Thyroid gland (tissue), 4 donors: ENCODE data around the gene FUOM. TPM values are rescaled to one million over a fixed set of nuclear protein-coding genes. Genes with fewer than 3 reads are reported as not detected.
A peak's percentile ranks its signal among the peaks of the same experiment; 100 is the strongest.

Experiments used
- DNase-seq, 2 donors: peaks; one replicate each; pipeline ENCODE4 v3.0.0-alpha.2; 2019
- H3K27ac ChIP-seq, 3 donors: fragments of 200-600 bp; sonication (generic); 1 replicate in 2 of 3; 2 replicates in 1 of 3; pipeline ENCODE4 v1.5.1; 2016 to 2019; ENCODE audit warnings: mild to moderate bottlenecking in 1 of 3, moderate library complexity in 1 of 3
- H3K27me3 ChIP-seq: fragments of 200-600 bp; sonication (generic); one replicate; pipeline ENCODE4 v1.5.1; 2019
- H3K36me3 ChIP-seq, 2 donors: fragments of 200-600 bp; sonication (generic); one replicate each; pipeline ENCODE4 v1.5.1; 2016 to 2019
- H3K4me1 ChIP-seq, 2 donors: fragments of 200-600 bp; sonication (generic); one replicate each; pipeline ENCODE4 v1.5.1; 2017 to 2019
- H3K4me3 ChIP-seq, 3 donors: fragments of 200-600 bp; sonication (generic); replicated peaks in 1 of 3; 1 replicate in 2 of 3; 2 replicates in 1 of 3; pipeline ENCODE4 v1.5.1; 2016; ENCODE audit warnings: mild to moderate bottlenecking in 1 of 3
- H3K9me3 ChIP-seq: fragments of 200-600 bp; sonication (generic); one replicate; pipeline ENCODE4 v1.5.1; 2017
- POLR2A ChIP-seq, 2 donors: fragments of 450-650 bp; IDR thresholded peaks; one replicate each; pipeline ENCODE4 v1.6.1; 2017; ENCODE audit warnings: antibody characterized with exemption in 2 of 2, mild to moderate bottlenecking in 2 of 2, moderate library complexity in 1 of 2
- WGBS, 2 donors: methylation state at CpG; one replicate each; pipeline ENCODE4 v1.1.5; 2017; 5-methylcytosine and 5-hydroxymethylcytosine counted together
- intact Hi-C: fragments of 100-400 bp; cut with DNase I; formaldehyde crosslinking; loops from one replicate; pipeline ENCODE4 v1.15.1; 2023
- total RNA-seq, 4 donors: library from RNA; depleted of rRNA; stranded (reverse); fragments of >200 nt; gene quantifications; one replicate each; pipeline ENCODE4 v1.2.3, GENCODE V29; 2016
- TF ChIP-seq, protein P1 (sequence below), 6 experiments: fragments of 200-600 bp in 3 of 6; fragments of 450-650 bp in 3 of 6; sonication (generic) in 3 of 6; IDR thresholded peaks; one replicate each; pipeline ENCODE4 v1.5.1; 2016 to 2019; ENCODE audit warnings: antibody characterized with exemption in 6 of 6, mild to moderate bottlenecking in 2 of 6, inconsistent platforms in 1 of 6, moderate library complexity in 1 of 6

Gene FUOM
- total RNA-seq, 4 donors from 2014 or later, result 7.4 to 25.9 (median 18.9) TPM

DNA sequence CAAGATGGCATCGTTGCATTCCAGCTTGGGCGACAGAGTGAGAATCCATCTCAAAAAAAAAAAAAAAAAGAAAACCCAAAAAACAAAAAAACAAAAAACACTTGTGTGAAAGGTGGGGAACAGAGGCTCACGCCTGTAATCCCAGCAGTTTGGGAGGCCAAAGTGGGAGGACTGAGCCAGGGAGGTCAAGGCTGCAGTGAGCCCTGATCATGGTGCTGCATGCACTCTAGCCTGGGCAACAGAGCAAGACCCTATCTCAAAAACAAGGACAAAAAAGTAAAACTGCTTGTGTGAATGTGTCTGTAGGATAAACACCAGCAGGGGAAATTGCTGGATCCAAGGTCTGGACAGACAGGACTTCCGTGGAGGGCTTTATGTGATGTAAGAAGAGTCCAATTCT, 25.7 kb upstream of the FUOM start:
- H3K27ac ChIP-seq, result no peak overlapping the region
- H3K4me1 ChIP-seq, result peaks cover 6% of the 10 kb centered on the region in 2 donors
- TF ChIP-seq, protein P1, sequence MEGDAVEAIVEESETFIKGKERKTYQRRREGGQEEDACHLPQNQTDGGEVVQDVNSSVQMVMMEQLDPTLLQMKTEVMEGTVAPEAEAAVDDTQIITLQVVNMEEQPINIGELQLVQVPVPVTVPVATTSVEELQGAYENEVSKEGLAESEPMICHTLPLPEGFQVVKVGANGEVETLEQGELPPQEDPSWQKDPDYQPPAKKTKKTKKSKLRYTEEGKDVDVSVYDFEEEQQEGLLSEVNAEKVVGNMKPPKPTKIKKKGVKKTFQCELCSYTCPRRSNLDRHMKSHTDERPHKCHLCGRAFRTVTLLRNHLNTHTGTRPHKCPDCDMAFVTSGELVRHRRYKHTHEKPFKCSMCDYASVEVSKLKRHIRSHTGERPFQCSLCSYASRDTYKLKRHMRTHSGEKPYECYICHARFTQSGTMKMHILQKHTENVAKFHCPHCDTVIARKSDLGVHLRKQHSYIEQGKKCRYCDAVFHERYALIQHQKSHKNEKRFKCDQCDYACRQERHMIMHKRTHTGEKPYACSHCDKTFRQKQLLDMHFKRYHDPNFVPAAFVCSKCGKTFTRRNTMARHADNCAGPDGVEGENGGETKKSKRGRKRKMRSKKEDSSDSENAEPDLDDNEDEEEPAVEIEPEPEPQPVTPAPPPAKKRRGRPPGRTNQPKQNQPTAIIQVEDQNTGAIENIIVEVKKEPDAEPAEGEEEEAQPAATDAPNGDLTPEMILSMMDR (IDR thresholded peaks at IDR 0.05), result no peak
- no peak for TF ChIP-seq POLR2A (IDR thresholded peaks at IDR 0.05)
- no peaks in the 10 kb centered on the region for H3K36me3 ChIP-seq
- H3K4me3 ChIP-seq, result no peak overlapping the region
- H3K9me3 ChIP-seq, result no peaks in the 10 kb centered on the region
- no peak for DNase-seq
- 96% methylated on average over 4 of the region's 4 CpGs for WGBS, 2 donors
- H3K27me3 ChIP-seq, result no peaks in the 10 kb centered on the region
- intact Hi-C loops, result no loop called here

DNA sequence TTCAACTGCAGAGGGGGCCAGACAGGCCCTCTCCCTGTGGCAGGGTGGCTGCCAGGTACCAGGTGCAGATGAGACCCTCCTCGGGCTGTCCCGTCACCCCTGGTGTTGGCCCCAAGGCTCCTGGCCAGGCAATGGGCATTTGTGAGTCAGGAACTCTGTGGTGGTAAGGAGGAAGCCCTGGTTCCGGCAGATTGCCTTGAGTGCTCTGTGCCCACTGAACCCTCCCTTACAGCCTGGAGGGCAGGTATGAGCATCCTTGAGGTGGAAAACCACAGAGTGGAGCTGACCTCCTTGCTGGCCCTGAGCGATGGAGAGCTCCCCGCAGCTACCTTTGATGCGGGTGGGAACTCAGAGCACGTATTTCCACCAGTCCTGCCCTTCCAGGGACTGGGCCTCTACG, 23.2 kb upstream of the FUOM start:
- H3K4me3 ChIP-seq, result no peak overlapping the region
- TF ChIP-seq POLR2A (IDR thresholded peaks at IDR 0.05), result no peak
- TF ChIP-seq, protein P1 (IDR thresholded peaks at IDR 0.05), result no peak
- H3K36me3 ChIP-seq, result no peaks in the 10 kb centered on the region
- H3K9me3 ChIP-seq, result no peaks in the 10 kb centered on the region
- 68 to 81% methylated on average over 5 to 6 of the region's 8 CpGs for WGBS, 2 donors
- H3K4me1 ChIP-seq, result peaks cover 10 to 15% of the 10 kb centered on the region in 2 donors
- peak; percentile 35 to 54 for DNase-seq
- no peaks in the 10 kb centered on the region for H3K27me3 ChIP-seq
- intact Hi-C loops, result no loop called here
- H3K27ac ChIP-seq, result no peak overlapping the region

DNA sequence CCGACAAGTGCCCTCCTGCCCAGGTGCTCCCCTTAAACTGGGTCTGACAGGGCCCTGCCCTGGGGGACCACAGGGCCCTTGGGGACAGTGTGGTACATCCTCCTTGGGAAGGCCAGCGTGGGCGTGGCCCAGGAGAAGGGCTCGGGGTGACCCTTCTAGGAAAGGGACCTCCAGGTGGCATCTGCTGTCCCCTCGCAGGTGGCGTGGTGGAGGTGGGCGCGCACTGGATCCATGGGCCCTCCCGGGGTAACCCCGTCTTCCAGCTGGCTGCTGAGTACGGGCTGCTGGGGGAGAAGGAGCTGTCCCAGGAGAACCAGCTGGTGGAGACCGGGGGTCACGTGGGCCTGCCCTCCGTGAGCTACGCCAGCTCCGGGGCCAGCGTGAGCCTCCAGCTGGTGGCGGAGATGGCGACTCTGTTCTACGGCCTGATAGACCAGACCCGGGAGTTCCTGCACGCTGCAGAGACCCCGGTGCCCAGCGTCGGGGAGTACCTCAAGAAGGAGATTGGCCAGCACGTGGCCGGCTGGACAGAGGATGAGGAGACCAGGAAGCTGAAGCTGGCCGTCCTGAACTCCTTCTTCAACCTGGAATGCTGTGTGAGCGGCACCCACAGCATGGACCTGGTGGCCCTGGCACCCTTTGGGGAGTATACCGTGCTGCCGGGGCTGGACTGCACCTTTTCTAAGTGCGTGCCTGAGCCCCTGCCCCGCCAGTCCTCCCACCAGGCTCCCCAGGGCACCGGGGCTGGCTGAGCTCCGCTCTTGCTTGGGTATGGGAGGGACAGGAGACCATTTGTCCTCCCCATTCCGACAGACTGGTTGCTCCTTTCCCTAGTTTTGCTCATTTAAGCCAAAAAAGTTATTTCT, 22.2 kb upstream of the FUOM start:
- Histone ChIP-seq H3K9me3 (no peaks in the 10 kb centered on the region), H3K4me1 (peaks cover 10 to 15% of the 10 kb centered on the region in 2 donors), H3K27me3 (no peaks in the 10 kb centered on the region), H3K36me3 (no peaks in the 10 kb centered on the region), H3K4me3 (peak overlapping the region in 2 of 3 donors; percentile 51 to 52), H3K27ac (peak overlapping the region in 1 of 3 donors; percentile 31)
- no peak for DNase-seq
- WGBS, 2 donors, result 93 to 95% methylated on average over 19 to 23 of the region's 36 CpGs
- TF ChIP-seq, protein P1 (IDR thresholded peaks at IDR 0.05), result no peak
- TF ChIP-seq POLR2A (IDR thresholded peaks at IDR 0.05), result no peak
- intact Hi-C loops, result loop anchor here (5.0 kb wide), 1 partner anchor 68 kb away; no protein-coding TSS in a partner anchor

DNA sequence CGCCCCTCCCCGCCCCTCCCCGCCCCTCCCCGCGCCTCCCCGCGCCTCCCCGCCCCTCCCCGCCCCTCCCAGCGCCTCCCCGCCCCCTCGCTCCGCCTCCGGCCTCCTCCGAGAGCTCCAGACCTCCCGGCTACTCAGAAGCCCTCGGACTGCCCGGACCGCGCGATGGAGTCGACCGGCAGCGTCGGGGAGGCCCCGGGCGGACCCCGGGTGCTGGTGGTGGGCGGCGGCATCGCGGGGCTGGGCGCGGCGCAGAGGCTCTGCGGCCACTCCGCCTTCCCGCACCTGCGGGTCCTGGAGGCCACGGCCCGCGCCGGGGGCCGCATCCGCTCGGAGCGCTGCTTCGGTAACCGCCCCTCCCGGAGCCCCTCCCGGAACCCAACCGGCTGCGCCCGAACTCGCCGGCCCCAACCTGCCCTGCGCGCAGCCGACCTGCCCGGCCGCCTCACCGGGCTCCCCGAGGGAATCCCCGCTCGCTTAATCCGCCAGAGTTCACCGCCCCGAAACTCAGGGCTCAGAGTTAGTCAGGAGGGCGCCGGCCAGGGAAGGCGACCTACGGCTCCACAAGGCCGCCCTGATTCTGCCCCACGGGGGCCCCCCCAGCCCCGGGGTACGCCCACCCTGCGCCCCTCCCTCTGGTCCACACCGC, 21.5 kb upstream of the FUOM start, which contains the start of gene PAOX:
Gene PAOX (plus strand): TSS at position 111 of the 649 bp plus-strand sequence. CDS start 55 bp downstream, at position 166.
- no peaks in the 10 kb centered on the region for H3K36me3 ChIP-seq
- peak; percentile 70 to 74 for DNase-seq
- TF ChIP-seq, protein P1 (IDR thresholded peaks at IDR 0.05), result no peak
- peak in 1 of 2 donors; percentile 66 for TF ChIP-seq POLR2A (IDR thresholded peaks at IDR 0.05)
- intact Hi-C loops, result loop anchor here (5.0 kb wide), 1 partner anchor 67 kb away; no protein-coding TSS in a partner anchor
- H3K27ac ChIP-seq, result peak within 1 kb of the TSS in 2 of 3 donors; percentile 0 to 42
- WGBS, 2 donors, result 7 to 8% methylated on average over 12 to 13 of the region's 78 CpGs
- H3K4me1 ChIP-seq, result peaks cover 11 to 16% of the 10 kb centered on the region in 2 donors
- no peaks in the 10 kb centered on the region for H3K9me3 ChIP-seq
- H3K4me3 ChIP-seq, result peak within 1 kb of the TSS; percentile 51 to 72 (median 71)
- H3K27me3 ChIP-seq, result no peaks in the 10 kb centered on the region
